ENCODE measurements around the gene ECM2. TPM values are rescaled to one million over a fixed set of nuclear protein-coding genes. Genes with fewer than 3 reads are reported as not detected.

ECM2 gene
- total RNA-seq, 2 donors from 2014 or later, result 1.8 to 3.2 TPM

GRCh38 chr9:92534204-92534603, 1.6 kb downstream of the ECM2 start:
- H3K36me3 ChIP-seq (ENCODE audit: control insufficient read depth, insufficient read depth, low read length), result no peaks in the 10 kb centered on the region
- Mint-ChIP-seq H3K27ac (no peak overlapping the region), H3K4me3 (no peak overlapping the region), H3K36me3 (ENCODE audit: low read depth) (no peaks in the 10 kb centered on the region), H3K4me1 (peaks cover 29% of the 10 kb centered on the region), H3K27me3 (ENCODE audit: insufficient read depth) (no peaks in the 10 kb centered on the region), H3K9me3 (no peaks in the 10 kb centered on the region)
- H3K27ac ChIP-seq (ENCODE audit: low read depth, low read length), result no peak overlapping the region
- 60 to 95% methylated on average over 1 to 2 of the region's 3 CpGs for WGBS, 2 experiments (ENCODE audit: insufficient coverage in 1 of 2, insufficient read length in 1 of 2)
- H3K4me1 ChIP-seq (ENCODE audit: control insufficient read depth, insufficient read depth, low read length), result no peaks in the 10 kb centered on the region
- H3K4me3 ChIP-seq (ENCODE audit: low read length), result no peak overlapping the region
- TF ChIP-seq CTCF (conservative IDR thresholded peaks at IDR 0.05), result no peak
- H3K9me3 ChIP-seq (ENCODE audit: control insufficient read depth, low read length), result no peaks in the 10 kb centered on the region
- no peaks in the 10 kb centered on the region for H3K27me3 ChIP-seq (ENCODE audit: control insufficient read depth, insufficient read depth, low read length, poor library complexity, severe bottlenecking)
- DNase-seq, result no peak
- H3K9ac ChIP-seq (ENCODE audit: extremely low read depth, low read length, poor library complexity, severe bottlenecking), result no peak overlapping the region

- no peaks in the 10 kb centered on the region for H3K9me3 Mint-ChIP-seq
These were observed 4.9 kb downstream of the ECM2 start for GRCh38 chr9:92530893-92531292.

GRCh38 chr9:92529124-92529523, 6.7 kb downstream of the ECM2 start:
- WGBS, 2 experiments (ENCODE audit: insufficient coverage in 1 of 2, insufficient read length in 1 of 2), result 86 to 90% methylated on average over 1 to 3 of the region's 3 CpGs
- Mint-ChIP-seq H3K27ac (no peak overlapping the region), H3K9me3 (no peaks in the 10 kb centered on the region), H3K36me3 (ENCODE audit: low read depth) (no peaks in the 10 kb centered on the region), H3K4me3 (no peak overlapping the region), H3K27me3 (ENCODE audit: insufficient read depth) (no peaks in the 10 kb centered on the region), H3K4me1 (peaks cover 11% of the 10 kb centered on the region)
- H3K4me1 ChIP-seq (ENCODE audit: control insufficient read depth, insufficient read depth, low read length), result no peaks in the 10 kb centered on the region
- H3K27ac ChIP-seq (ENCODE audit: low read depth, low read length), result no peak overlapping the region
- DNase-seq, result no peak
- no peaks in the 10 kb centered on the region for H3K9me3 ChIP-seq (ENCODE audit: control insufficient read depth, low read length)
- no peak for TF ChIP-seq CTCF (conservative IDR thresholded peaks at IDR 0.05)
- H3K36me3 ChIP-seq (ENCODE audit: control insufficient read depth, insufficient read depth, low read length), result no peaks in the 10 kb centered on the region
- no peaks in the 10 kb centered on the region for H3K27me3 ChIP-seq (ENCODE audit: control insufficient read depth, insufficient read depth, low read length, poor library complexity, severe bottlenecking)
- H3K9ac ChIP-seq (ENCODE audit: extremely low read depth, low read length, poor library complexity, severe bottlenecking), result no peak overlapping the region
- no peak overlapping the region for H3K4me3 ChIP-seq (ENCODE audit: low read length)

More at GRCh38 chr9:92530893-92531292, 4.9 kb downstream of the ECM2 start:
- H3K27me3 Mint-ChIP-seq (ENCODE audit: insufficient read depth), result no peaks in the 10 kb centered on the region
- no peak overlapping the region for H3K27ac Mint-ChIP-seq
- no peaks in the 10 kb centered on the region for H3K36me3 Mint-ChIP-seq (ENCODE audit: low read depth)
- H3K9me3 ChIP-seq (ENCODE audit: control insufficient read depth, low read length), result no peaks in the 10 kb centered on the region
- peaks cover 17% of the 10 kb centered on the region for H3K4me1 Mint-ChIP-seq
- no peak for DNase-seq
- no peak for TF ChIP-seq CTCF (conservative IDR thresholded peaks at IDR 0.05)
- H3K4me3 ChIP-seq (ENCODE audit: low read length), result no peak overlapping the region
- no peak overlapping the region for H3K9ac ChIP-seq (ENCODE audit: extremely low read depth, low read length, poor library complexity, severe bottlenecking)
- no peak overlapping the region for H3K27ac ChIP-seq (ENCODE audit: low read depth, low read length)
- no peaks in the 10 kb centered on the region for H3K36me3 ChIP-seq (ENCODE audit: control insufficient read depth, insufficient read depth, low read length)
- no peaks in the 10 kb centered on the region for H3K27me3 ChIP-seq (ENCODE audit: control insufficient read depth, insufficient read depth, low read length, poor library complexity, severe bottlenecking)
- no peak overlapping the region for H3K4me3 Mint-ChIP-seq
- H3K4me1 ChIP-seq (ENCODE audit: control insufficient read depth, insufficient read depth, low read length), result no peaks in the 10 kb centered on the region
